Effector CD4-positive, alpha-beta T cell (primary cell): Measurements from ENCODE around the gene SLC17A4. TPM values are rescaled to one million over a fixed set of nuclear protein-coding genes. Genes with fewer than 3 reads are reported as not detected.
"Not testable (repeated sequence)": the region's sequence is repeated elsewhere in the genome, so short reads cannot be mapped to it uniquely, and the experiment has no call there.

Experiments used
- DNase-seq: peaks from one replicate; pipeline ENCODE4 v3.0.0-alpha.2; 2020
- total RNA-seq: gene quantifications from one replicate; lab custom pipeline; 2026; lab: John Stamatoyannopoulos, UW

Gene SLC17A4, protein sequence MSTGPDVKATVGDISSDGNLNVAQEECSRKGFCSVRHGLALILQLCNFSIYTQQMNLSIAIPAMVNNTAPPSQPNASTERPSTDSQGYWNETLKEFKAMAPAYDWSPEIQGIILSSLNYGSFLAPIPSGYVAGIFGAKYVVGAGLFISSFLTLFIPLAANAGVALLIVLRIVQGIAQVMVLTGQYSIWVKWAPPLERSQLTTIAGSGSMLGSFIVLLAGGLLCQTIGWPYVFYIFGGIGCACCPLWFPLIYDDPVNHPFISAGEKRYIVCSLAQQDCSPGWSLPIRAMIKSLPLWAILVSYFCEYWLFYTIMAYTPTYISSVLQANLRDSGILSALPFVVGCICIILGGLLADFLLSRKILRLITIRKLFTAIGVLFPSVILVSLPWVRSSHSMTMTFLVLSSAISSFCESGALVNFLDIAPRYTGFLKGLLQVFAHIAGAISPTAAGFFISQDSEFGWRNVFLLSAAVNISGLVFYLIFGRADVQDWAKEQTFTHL
- not detected for total RNA-seq

DNA sequence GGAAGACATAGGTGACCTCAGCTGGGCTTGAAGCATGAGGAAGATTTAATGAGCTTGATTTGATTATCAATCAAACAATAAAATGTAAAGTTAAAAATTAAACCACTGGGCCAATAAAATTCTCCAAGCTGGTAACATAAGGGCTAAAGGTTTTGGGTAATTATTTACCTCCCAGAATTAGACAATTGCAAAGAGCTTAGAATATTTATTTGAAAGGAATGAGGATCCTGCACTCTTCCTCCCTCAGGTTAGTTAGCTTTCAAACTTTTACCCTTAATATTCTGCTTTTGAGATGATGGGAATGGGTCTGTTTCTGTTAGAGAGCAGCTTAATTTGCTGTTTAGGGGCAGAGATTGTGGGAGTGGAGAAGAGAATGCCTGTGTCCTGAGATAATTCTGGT lies at the start of gene SLC17A4:
TSS of gene SLC17A4 (plus strand) at position 208 of the 400 bp plus-strand sequence. CDS start 7,221 bp downstream, outside the sequence.
- no peak for DNase-seq

GRCh38 chr6:25706314-25707014 lies 48.1 kb upstream of the SLC17A4 start:
- DNase-seq, result no peak

DNA sequence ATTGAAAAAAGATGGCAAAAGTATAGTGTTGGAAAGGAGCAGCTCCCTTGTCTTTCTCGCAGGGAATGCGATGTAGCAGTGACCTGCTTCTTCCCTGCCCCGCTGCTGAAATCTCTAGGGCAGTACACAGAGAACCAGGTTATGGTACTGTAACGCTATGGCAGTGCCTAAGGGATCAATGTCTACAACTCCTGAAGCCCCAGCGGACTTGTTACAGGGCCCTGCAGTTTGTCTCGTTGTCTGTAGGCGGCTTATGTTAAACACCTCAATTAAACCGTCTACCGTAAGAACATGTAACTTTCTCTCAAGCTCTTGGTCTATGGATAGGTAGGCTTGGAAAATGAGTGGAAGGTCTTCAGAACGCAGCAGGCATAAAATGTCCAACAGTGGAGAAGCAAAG lies 44.8 kb upstream of the SLC17A4 start:
- DNase-seq, result no peak

DNA sequence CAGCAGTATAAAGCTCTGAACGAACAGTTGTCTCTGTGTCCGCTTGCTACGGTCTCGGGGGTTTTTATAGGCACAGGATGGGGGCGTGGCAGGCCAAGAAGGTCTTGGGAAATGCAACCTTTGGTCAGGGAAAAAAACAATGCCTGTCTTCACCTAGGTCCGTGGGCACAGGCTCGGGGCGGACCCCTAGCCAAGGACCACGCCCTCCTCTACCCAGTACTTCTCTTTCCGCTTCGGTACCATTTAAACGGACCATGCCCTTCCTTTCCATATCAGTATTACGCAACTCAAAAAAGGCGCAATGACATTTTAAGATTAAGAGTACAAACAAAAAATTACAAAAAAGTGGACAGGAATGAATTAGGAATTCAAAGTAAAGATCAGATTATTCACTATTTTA lies 44.3 kb upstream of the SLC17A4 start:
- no peak for DNase-seq

DNA sequence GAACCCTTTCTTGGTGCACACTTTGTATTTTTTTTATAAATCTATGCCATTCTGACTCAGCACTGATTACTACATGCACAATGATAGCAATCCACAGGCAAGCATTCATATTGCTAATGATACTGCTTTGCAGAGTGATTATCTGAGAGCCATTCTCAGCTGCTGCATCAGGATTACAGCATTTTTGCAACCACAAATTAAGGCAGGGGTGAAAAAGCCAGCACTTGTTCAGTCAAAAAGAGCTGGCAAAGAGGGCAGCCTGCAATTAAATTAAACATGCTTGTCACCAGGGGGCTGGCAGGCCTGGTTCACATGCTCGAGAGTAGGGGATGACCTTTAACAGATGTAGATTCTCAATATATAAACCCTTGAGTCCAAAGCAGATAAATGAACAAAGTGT lies 40.7 kb upstream of the SLC17A4 start:
- no peak for DNase-seq

DNA sequence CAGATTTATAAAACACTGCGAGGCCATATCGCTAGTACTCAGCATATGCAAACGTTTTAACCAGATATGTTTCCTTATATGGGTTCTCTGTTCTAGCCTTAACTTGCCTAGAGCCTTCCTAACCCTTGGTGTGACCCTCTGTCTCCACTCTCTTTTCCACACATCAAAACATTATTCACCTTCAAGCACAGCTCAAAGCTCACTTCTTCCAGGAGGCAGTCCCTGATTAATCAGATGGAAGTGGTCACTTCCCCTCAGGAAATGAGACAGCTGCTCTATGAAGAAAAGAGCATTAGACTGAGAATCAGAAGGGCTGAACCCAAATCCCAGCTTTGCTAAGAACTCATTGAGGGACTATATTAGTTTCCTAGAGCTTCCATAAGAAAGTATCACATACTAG lies 39.8 kb upstream of the SLC17A4 start:
- no peak for DNase-seq

- DNase-seq, result no peak
These were observed 38.7 kb upstream of the SLC17A4 start for GRCh38 chr6:25715794-25716193.

- no peak for DNase-seq
These were observed 36.4 kb upstream of the SLC17A4 start for GRCh38 chr6:25717866-25718740.

DNA sequence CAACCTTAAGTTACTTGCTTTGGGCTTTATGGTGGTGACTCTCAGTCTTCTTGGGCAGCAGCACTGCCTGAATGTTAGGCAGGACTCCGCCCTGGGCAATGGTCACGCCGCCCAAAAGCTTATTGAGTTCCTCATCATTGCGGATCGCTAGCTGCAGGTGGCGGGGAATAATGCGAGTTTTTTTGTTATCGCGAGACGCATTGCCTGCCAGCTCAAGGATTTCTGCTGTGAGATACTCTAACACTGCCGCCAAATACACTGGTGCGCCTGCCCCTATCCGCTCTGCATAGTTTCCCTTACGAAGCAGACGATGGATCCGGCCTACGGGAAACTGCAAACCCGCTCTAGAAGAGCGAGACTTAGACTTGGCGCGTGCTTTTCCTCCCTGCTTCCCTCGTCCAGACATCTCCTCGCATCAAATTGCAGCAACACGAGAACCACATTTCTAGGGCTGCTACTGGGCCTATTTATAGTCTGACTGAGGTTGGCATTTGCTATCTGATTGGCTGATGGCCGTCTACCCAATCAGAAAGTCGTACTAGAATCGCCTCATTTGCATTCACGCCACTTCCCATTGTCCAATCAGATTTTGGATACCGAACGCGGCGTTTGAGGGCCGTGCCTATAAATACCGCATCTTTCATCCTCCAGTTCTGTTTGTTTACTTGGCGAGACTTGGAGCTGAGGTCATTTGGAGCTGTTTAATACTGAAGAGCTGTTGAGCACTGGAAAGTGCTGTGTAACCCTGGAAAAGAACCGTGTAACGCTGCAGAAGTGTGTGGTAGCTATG lies 28.2 kb upstream of the SLC17A4 start:
- no peak for DNase-seq

DNA sequence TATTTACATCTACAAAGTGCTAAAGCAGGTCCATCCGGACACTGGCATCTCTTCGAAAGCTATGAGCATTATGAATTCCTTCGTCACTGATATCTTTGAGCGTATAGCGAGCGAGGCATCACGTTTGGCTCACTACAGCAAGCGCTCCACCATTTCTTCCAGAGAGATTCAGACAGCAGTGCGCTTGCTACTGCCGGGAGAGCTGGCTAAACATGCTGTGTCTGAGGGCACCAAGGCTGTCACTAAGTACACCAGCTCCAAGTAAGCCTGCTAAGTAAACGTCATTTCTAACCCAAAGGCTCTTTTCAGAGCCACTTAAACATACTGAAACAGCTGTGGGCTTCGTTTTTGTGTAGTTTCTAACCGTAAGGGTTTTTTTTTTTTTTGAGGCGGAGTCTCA lies 27.5 kb upstream of the SLC17A4 start:
- DNase-seq, result no peak

- DNase-seq, result no peak
These were observed 23.6 kb upstream of the SLC17A4 start for GRCh38 chr6:25730907-25731306.

GRCh38 chr6:25731721-25732120 lies 22.8 kb upstream of the SLC17A4 start:
- no peak for DNase-seq

- no peak for DNase-seq
These were observed 21.9 kb upstream of the SLC17A4 start for GRCh38 chr6:25732468-25733198.

DNA sequence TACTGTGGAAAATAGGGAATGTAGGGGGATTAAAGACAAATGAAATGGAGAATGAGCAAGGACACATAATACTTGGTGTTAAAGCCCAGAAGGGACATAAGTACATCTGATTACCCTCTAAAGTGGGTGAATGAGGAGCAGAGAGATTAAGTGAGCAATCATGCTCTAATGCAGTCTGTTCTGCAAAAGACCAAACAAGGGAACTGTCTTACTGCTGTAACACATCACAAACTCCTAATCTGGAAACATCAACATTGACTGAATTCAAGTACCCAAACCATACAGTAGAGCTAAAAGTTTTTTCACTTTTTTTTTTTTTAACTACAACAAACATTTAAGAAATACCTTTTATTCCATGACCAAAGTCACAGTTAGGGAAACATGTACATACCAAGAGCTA lies 19.3 kb upstream of the SLC17A4 start:
- DNase-seq, result no peak

GRCh38 chr6:25743868-25744267 lies 10.7 kb upstream of the SLC17A4 start:
- DNase-seq, result no peak

GRCh38 chr6:25745836-25746235 lies 8.7 kb upstream of the SLC17A4 start:
- no peak for DNase-seq

DNA sequence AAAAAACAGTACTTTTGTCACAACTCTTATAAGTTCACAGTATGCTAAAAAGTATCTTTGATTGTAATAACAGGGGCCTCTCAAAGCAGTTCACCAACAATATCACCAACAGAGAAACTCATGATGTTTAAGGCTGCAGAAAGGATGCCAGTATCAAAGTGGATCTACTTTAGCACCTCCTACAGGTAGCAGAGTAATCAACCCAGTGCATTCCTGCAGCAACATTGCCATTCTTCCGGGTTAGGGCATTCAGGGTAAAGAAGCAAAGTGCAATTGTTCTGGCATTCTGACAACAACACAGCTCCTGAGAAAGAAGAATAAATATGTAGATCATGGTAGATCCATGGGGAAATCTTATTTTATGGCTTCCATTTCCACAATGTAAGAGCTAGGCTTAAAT lies 7.6 kb upstream of the SLC17A4 start:
- DNase-seq, result no peak

- no peak for DNase-seq
These were observed 7.1 kb upstream of the SLC17A4 start for GRCh38 chr6:25747477-25747876.

- no peak for DNase-seq
These were observed 6.5 kb upstream of the SLC17A4 start for GRCh38 chr6:25748049-25748448.

DNA sequence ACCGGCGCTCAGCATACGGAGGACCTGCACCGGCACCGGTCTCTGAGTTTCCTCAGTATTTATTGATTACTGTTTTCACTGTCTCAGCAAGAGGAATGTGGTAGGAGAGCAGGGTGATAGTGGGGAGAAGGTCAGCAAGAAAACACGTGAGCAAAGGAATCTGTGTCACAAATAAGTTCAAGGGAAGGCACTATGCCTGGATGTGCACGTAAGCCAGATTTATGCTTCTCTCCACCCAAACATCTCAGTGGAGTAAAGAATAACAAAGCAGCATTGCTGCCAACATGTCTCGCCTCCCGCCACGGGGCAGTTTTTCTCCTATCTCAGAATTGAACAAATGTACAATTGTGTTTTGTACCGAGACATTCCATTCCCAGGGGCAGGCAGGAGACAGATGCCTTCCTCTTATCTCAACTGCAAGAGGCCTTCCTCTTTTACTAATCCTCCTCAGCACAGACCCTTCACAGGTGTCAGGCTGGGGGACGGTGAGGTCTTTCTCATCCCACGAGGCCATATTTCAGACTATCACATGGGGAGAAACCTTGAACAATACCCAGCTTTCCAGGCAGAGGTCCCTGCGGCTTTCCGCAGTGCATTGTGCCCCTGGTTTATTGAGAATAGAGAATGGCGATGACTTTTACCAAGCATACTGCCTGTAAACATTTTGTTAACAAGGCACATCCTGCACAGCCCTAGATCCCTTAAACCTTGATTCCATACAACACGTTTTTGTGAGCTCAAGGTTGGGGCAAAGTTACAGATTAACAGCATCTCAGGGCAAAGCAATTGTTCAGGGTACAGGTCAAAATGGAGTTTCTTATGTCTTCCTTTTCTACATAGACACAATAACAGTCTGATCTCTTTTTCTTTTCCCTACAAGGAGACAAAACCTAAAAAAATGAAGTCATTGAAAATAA lies 5.7 kb upstream of the SLC17A4 start:
- DNase-seq, result not testable (repeated sequence)
